NCI-H446 (cell line): ENCODE data around the gene ZGLP1.
"Not testable (repeated sequence)": the region's sequence is repeated elsewhere in the genome, so short reads cannot be mapped to it uniquely, and the experiment has no call there.

Experiments
- DNase-seq, 2 experiments: peaks; one replicate each; lab custom pipeline; 2025; lab: John Stamatoyannopoulos, UW

Gene ZGLP1

GRCh38 chr19:10309423-10309822, at the start of gene ZGLP1:
Gene ZGLP1, minus strand, starts transcription at chr19:10309815.
- DNase-seq = no peak

DNA sequence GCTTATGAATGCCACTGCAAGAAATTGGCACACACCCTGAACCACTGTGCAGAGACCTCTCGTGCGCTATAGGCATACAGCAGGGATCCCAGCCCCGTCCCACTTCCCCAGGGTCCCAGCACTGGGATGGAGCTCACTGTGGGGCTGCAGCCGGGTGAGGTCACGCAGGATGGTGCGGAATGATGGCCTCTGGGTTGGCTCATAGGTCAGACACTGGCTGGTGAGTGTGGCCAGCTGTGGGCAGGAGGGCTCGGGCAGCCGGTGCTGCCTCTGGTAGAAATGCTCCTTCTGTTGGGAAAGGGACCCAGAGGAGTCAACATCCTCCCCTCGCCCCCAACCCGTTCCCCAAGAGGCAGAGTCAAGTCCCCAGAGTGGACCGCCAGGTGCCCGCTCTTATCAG, 46.8 kb upstream of the ZGLP1 start:
- DNase-seq = no peak

- no peak for DNase-seq
Measured at GRCh38 chr19:10353793-10354391, 44.3 kb upstream of the ZGLP1 start.

DNA sequence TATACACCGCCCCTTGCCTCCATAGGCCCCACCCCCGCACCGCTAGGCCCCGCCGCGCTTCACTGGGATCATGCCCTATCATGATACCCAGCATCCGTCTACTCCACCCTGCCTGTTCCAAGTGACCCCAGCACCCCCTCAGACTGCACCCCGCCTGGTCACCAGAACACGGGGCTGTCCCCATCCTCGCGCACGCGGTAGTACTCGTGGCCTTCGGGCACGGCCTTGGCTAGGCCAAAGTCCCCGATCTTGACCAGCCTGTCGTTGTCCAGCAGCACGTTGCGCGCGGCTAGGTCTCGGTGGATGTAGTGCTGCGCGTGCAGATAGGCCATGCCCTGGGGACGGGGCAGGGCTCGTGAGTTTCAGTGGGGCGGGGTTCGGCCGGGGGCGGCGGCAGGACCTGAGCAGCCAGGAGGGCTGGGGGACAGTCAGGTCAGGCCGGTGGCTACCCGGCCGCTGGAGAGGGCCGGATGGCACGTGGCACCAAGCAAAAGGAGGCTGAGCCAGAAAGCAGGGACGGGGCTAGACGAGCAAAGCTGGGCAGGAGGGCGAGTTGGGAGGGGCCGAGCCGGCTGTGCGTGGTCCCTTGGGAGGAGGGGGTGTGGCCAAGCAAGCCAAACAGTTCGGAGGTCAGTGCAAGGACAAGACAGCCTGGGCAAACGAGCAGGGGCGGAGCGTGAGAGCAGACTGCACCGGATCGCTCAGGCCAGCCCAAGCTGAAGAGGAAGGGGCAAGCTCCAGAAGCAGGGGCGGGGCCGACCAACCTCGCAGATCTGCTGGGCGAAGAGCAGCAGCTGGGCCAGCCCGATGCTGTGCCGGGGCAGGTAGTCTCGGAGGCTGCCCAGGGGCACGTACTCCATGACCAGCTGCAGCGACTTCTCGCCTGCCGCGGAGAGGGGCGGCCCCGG, 43.4 kb upstream of the ZGLP1 start:
- no peak for DNase-seq

DNA sequence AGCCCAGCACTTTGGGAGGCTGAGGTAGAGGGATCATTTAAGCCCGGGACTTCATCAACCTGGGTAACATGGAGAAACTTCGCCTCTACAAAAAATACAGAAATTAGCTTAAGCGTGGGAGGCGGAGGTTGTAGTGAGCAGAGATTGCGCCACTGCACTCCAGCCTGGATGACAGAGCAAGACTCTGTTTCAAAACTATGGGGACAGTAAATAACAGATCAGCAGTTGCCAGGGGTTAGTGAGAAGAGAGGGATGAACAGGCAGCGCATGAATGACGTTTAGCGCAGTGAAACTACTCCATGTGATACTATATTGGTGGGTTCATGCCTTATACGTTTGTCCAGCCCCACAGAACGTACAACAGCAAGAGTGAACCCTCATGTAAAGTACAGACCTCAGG, 36.9 kb upstream of the ZGLP1 start:
- no peak for DNase-seq

GRCh38 chr19:10344780-10345179, 35.2 kb upstream of the ZGLP1 start:
- DNase-seq = no peak

DNA sequence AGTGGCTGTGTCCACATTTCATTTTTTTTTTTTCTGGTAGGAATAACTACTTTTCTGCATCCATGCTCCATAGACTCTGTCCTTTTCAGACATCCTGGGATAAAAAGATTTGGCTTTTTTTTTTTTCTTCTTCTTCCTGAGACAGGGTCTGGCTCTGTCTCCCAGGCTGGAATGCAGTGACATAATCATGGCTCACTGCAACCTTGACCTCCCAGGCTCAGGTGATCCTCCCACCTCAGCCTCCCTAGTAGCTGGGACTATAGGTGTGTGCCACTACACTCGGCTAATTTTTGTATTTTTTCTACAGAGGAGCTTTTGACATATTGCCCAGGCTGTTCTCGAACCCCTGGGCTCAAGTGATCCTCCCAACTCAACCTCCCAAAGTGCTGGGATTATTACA, 33.9 kb upstream of the ZGLP1 start:
- no peak for DNase-seq

GRCh38 chr19:10339977-10340376, 30.4 kb upstream of the ZGLP1 start:
- DNase-seq = no peak

GRCh38 chr19:10339380-10339960, 29.9 kb upstream of the ZGLP1 start, which contains the start of gene ICAM3:
Gene ICAM3, minus strand, starts transcription at chr19:10339624. Its CDS starts 10 bp downstream, at chr19:10339614.
- no peak for DNase-seq

DNA sequence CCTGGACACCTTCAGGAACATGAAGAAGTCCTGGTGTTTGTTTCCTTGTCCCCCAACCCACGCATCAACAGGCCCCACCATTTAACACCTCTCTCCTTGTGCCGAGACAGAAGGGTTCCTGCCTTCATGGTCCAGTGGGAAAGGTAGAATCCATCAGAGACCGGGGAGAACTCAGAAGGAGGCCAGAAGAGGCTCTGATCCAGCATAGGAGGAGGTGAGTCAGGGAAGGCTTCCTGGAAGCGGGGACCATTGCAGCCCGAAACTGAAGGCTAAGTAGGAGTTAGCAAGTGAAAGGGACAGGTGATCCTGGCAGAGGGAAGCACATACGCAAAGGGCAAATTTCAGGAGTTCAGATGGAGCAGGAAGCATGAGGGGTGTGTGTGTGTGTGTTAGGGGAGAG, 29.3 kb upstream of the ZGLP1 start:
- DNase-seq = no peak

DNA sequence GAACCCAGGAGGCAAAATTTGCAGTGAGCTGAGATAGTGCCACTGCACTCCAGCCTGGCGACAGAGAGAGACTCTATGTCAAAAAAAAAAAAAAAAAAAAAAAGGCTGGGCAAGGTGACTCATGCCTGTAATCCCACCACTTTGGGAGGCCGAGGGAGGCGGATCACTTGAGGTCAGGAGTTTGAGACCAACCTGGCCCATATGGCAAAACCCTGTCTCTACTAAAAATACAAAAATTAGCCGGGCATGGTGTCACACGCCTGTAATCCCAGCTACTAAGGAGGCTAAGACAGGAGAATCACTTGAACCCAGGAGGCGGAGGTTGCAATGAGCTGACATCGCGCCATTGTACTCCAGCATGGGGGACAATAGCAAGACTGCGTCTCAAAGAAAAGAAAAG, 27.1 kb upstream of the ZGLP1 start:
- DNase-seq = not testable (repeated sequence)

DNA sequence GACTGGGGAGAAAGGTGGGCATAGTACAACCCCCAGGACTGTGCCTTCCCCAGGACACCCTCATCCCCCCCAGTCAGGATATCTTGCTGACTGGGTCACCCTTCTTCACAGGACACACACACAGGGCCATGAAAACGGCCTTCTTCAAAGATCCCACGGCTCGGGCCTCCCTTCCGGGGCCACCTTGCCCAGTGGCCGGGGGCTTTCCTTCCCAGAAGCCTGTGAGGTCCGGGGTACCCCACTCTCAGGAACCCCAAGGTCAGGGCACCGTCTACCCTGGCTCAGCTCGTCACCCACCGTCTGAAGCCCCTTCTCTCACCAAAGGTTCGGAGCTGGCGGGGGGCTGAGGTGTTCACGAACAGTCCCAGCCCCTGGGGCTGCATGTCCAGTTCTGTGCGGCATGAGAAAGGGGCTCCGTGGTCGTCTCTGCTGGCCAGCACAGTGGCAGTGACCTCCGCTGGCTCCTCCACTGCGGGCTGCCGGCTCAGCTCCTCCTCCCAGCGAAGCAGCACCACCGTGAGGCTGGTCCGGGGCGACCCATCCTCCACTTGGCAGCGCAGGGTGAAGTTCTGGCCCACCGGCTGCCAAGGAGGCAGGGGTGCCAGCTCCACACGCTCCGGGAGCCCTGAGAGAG, 25.9 kb upstream of the ZGLP1 start:
- no peak for DNase-seq

DNA sequence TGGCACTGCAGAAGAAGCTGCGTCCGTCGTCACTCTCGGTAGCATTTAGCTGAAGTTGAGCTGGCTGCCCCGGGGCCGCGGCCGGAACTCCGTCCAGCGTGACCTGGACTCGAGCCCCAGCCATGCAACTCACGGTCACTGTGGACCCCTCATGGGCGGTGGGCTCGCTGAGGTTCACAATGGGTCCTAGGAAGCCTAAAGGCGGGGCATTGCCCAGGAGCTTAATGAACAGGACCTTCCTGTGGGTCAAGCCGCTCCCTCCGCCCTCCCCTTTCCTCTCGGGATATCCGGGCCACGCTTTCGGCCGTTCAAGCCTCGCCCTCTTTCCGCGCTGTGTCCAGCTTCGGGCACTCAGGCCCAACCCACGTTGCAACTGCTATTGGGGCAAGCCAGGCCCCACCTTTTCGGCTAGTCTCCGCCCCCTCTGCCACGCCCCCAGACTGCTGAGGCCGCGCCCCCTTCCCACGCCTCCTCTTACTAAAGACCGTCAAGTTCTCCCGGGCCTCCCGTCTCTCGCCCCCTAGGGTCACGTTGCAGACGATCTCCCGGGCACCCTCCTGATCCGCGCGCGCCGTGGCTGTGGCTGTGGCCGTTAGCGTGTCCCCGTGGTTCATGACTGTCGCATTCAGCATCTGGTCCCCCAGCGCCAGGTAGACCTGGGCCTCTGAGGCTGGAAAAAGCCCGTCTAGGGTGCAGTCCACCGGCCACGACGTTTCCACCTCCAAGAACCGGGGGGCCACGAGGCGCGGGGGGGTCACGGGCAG, 25.2 kb upstream of the ZGLP1 start:
- DNase-seq = peak; percentile 29 to 70

DNA sequence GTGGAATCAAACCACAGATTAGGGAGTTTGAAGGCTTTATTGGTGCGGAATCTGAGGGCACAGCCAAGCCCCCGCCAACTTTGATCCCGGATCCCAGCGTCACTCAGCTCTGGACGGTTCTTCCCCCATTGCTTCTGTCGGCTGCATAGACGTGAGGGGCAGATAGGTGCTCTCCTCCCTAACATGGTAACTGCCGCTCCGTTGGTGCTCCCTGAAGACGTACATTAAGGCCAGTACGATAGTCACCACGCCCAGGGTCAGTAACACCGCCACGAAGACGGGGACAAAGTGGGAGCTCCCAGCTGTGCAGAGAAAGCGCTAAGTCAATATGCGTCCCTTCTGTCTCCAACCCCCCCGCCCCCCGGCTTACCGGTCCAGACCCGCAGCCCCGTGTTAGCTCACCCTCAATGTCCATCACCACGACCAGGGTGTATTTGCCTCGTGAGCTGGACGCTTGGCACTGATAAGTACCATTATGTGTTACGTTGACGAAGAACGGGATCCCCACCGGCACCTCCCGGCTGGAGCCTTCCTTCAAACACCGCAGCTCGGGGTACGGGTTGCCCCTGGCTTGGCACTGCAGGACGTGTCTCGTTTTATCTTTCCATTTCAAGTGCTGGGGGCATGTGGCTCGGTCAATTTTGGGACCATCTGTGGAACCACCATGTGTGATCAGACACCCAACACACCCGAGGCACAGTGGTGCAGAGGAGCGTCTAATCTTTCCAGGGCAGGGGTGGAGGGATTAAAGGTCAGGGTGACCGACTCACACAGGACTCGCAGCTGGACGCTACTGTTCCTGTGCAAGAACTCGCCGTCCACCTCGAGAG, 24.4 kb upstream of the ZGLP1 start:
- DNase-seq = no peak

- DNase-seq = peak; percentile 96 to 99
Measured at GRCh38 chr19:10332965-10333757, 23.5 kb upstream of the ZGLP1 start, which contains the start of gene RAVER1. Gene RAVER1, minus strand, starts transcription at chr19:10333529. Its CDS starts 22 bp downstream, at chr19:10333507.

DNA sequence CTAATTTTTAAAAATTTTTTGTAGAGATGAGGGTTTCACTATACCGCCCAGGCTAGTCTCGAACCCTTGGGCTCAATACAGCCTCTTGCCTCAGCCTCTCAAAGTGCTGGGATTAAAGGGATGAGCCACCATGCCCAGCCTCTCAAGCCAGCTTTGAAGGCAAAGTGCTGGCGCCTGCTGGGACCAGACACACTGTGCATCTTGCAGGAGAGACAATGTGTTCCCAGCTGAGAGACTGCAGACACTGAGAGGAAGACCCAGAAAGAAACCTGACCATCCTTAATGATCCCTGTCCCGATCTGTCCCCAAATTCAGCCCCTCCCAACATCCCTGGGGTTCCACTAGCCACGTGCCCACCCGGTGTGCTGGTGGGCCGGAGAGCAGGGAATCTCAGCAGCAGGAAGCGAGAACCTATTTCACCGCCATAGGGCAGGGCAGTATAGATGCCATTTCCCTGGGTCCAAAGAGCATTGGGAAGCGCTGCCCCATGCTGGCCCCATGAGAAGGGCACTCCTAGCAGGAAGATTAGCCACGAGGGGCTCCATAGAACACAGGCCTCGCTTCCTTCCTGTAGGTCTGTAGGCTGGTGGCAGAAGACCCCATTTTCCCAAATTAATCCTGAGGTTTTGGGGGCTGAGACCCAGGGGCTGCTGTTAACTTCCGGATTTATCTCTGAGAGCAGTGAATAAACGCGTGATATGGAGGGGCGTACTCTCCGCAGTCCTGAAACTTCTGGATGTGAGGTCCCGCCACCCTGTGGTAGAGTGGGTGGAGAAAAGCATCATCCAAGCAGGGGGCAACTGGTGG, 22.7 kb upstream of the ZGLP1 start:
- DNase-seq = no peak

DNA sequence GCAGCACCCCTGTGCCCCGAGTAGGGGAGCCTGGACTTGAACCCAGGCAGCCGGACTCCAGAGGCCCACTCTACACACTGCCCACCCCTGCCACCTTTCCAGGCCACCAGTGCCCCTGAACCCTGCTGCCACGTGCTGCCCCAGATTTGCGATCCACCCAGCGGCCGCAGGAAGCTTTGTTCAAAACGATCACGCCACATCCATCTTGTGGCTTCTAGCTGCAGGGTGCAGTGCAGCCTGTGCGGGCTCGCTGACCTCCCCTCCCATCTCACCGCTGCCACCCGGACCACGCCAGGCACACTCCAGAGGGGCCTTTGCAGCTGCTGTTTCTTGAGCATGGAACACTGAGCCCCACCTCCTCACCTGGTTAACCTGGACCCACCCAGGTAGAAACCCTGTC, 19.9 kb upstream of the ZGLP1 start:
- no peak for DNase-seq

DNA sequence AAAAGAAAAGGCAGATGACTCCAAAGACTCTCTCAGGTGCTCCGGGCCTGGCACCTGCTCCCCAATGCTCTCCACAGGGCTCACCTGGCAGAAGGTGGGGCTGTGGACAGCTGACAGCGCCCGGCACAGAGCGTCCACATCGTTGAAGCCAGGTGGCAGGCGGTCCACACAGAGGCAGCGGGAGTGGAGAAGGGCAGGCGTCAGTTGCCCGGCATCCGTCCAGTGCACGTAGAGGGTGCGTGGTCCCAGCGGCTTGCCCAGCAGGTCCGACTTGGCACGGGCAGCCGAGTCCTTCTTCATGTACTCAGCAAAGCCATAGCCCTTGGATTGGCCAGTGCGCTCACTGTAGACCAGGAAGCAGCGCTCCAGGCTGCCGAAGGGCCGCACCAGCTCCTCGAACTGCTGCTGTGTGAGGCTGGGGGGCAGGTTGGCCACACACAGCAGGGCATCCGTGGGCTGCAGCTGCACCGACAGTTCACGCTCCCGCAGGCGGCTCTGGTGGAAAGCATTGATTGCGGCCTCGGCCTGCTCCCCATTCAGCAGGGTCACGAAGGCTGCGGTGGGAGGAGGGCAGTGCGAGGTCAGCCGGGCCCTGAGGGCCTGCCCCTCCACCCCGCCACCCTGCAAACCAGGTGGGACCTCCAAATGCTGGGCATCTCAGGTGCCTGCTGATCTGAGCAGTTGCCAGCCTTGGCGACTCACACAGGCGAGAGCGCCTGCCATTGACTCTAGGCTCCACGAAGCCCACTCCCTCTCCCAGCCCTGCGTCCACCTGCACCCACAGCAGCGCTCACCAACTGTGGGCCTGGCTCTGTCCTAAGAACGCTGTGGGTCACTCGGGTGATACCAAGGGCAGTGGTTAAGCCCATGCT, 19.2 kb upstream of the ZGLP1 start:
- no peak for DNase-seq
